ENCODE measurements around the gene ATP11A. TPM values are rescaled to one million over a fixed set of nuclear protein-coding genes. Genes with fewer than 3 reads are reported as not detected.

ATP11A gene
- total RNA-seq, 2 donors from 2014 or later = 122 to 140 TPM

DNA sequence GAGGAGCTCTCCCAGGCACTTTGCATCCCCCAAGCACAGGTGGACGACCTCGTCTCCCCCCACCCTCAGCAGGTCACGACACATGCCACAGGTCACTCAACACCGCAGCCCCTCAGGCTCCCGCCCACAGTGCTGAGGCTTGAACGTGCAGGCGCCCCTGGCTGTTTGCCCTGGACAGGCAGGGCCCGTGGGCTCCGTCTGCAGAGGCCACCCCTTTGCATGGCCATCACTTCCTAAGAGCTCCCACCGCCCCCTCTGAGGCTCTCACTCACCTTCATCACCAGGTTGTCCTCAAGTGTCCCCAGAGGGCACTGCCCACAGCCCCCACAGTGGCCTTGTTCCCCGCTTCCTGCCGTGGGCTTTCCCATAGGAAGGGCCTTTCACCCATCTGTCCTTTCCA, 147.1 kb downstream of the ATP11A start:
- Histone ChIP-seq H3K27me3 (ENCODE audit: control insufficient read depth, insufficient read depth, low read length, poor library complexity, severe bottlenecking) (no peaks in the 10 kb centered on the region), H3K4me1 (ENCODE audit: control insufficient read depth, insufficient read depth, low read length) (no peaks in the 10 kb centered on the region), H3K27ac (ENCODE audit: low read depth, low read length) (no peak overlapping the region), H3K4me3 (ENCODE audit: low read length) (no peak overlapping the region), H3K9ac (ENCODE audit: extremely low read depth, low read length, poor library complexity, severe bottlenecking) (no peak overlapping the region), H3K36me3 (ENCODE audit: control insufficient read depth, insufficient read depth, low read length) (peaks cover 73% of the 10 kb centered on the region), H3K9me3 (ENCODE audit: control insufficient read depth, low read length) (no peaks in the 10 kb centered on the region)
- Mint-ChIP-seq H3K9me3 (no peaks in the 10 kb centered on the region), H3K36me3 (ENCODE audit: low read depth) (peaks cover 79% of the 10 kb centered on the region), H3K4me3 (no peak overlapping the region), H3K4me1 (no peaks in the 10 kb centered on the region), H3K27ac (no peak overlapping the region), H3K27me3 (ENCODE audit: insufficient read depth) (no peaks in the 10 kb centered on the region)
- no peak for DNase-seq
- 95 to 96% methylated on average over 8 to 12 of the region's 12 CpGs for WGBS, 2 experiments (ENCODE audit: insufficient coverage in 1 of 2, insufficient read length in 1 of 2)
- TF ChIP-seq, protein P1, sequence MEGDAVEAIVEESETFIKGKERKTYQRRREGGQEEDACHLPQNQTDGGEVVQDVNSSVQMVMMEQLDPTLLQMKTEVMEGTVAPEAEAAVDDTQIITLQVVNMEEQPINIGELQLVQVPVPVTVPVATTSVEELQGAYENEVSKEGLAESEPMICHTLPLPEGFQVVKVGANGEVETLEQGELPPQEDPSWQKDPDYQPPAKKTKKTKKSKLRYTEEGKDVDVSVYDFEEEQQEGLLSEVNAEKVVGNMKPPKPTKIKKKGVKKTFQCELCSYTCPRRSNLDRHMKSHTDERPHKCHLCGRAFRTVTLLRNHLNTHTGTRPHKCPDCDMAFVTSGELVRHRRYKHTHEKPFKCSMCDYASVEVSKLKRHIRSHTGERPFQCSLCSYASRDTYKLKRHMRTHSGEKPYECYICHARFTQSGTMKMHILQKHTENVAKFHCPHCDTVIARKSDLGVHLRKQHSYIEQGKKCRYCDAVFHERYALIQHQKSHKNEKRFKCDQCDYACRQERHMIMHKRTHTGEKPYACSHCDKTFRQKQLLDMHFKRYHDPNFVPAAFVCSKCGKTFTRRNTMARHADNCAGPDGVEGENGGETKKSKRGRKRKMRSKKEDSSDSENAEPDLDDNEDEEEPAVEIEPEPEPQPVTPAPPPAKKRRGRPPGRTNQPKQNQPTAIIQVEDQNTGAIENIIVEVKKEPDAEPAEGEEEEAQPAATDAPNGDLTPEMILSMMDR (conservative IDR thresholded peaks at IDR 0.05) = no peak

DNA sequence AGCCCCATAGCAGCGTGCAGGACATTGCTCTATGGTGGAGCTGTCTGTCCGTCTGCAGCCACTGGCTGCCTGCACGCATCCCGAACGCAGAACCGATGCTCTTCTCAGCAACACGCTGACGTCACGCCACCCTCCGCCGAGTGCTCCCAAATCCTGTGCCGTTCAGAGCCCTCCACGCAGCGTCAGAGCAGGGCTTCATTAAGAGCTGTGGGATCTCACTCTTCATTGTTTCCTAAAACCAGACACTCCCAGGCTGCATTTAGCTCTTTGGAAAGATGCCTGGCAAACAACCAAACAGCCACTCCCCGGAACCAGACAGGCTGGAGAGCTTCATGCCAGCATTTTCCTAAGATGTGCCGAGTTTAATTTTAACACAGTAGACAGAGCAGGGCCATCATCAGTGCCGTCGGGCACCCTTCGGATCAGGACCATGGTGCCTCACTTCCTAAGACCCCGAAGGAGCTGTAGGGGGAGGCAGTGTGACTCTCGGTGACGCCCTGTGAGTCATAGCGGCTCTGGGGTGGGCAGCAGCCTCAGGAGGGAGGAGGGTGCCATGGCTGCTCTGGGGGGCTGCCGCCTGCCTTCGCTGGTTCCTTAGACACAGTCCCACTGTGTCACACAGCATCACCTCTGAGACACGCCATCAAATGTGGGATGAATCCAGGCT, 147.7 kb downstream of the ATP11A start:
- H3K27ac Mint-ChIP-seq = peak overlapping the region; percentile 3

DNA sequence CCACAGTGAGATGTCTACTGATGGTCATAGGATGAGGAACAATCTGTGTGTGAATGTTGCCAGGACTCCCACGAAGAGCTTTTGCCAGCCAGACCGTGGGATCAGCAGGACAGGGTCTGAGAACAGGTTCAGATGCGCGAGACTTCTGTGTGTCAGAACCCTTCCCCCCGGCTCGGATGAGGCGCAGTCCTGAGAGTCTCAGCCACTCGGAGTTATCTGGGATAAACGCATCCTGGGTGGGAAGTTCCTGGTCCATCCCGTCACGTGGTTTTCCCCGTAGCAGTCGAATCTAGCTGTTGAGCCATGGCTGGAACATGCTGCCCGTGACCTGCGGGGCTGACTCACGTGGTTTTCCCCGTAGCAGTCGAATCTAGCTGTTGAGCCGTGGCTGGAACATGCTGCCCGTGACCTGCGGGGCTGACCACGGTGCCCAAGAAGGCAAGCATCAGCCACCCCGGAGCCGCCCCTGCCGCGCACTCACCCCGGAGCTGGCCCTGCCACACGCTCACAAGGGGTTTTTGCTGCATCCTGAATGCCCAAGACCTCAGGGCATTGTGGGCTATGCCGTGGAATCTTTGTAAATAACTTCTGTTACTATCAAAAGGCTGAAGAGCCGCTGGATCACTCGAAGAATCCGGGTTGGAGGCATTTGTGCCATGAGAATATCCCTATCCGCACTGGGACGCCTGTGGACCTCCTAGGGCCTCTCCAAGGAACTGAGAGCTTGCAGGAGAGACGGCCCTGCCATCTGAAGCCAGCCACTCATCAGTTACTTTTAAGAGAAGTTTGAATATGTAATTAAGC, 148.4 kb downstream of the ATP11A start:
- Mint-ChIP-seq H3K9me3 (no peaks in the 10 kb centered on the region), H3K27ac (no peak overlapping the region), H3K4me1 (peaks cover 5% of the 10 kb centered on the region), H3K4me3 (no peak overlapping the region), H3K27me3 (ENCODE audit: insufficient read depth) (no peaks in the 10 kb centered on the region), H3K36me3 (ENCODE audit: low read depth) (peaks cover 79% of the 10 kb centered on the region)
- H3K36me3 ChIP-seq (ENCODE audit: control insufficient read depth, insufficient read depth, low read length) = peaks cover 69% of the 10 kb centered on the region
- TF ChIP-seq, protein P1 (conservative IDR thresholded peaks at IDR 0.05) = no peak
- no peak overlapping the region for H3K9ac ChIP-seq (ENCODE audit: extremely low read depth, low read length, poor library complexity, severe bottlenecking)
- WGBS, 2 experiments (ENCODE audit: insufficient coverage in 1 of 2, insufficient read length in 1 of 2) = 95% methylated on average over 25 to 35 of the region's 35 CpGs
- H3K4me3 ChIP-seq (ENCODE audit: low read length) = no peak overlapping the region
- H3K27ac ChIP-seq (ENCODE audit: low read depth, low read length) = no peak overlapping the region
- H3K9me3 ChIP-seq (ENCODE audit: control insufficient read depth, low read length) = no peaks in the 10 kb centered on the region
- no peaks in the 10 kb centered on the region for H3K4me1 ChIP-seq (ENCODE audit: control insufficient read depth, insufficient read depth, low read length)
- no peaks in the 10 kb centered on the region for H3K27me3 ChIP-seq (ENCODE audit: control insufficient read depth, insufficient read depth, low read length, poor library complexity, severe bottlenecking)
- DNase-seq = peak; percentile 39

More for the DNA sequence above, 147.7 kb downstream of the ATP11A start:
- no peak for DNase-seq
- Histone ChIP-seq H3K27ac (ENCODE audit: low read depth, low read length) (no peak overlapping the region), H3K9me3 (ENCODE audit: control insufficient read depth, low read length) (no peaks in the 10 kb centered on the region), H3K9ac (ENCODE audit: extremely low read depth, low read length, poor library complexity, severe bottlenecking) (no peak overlapping the region), H3K4me3 (ENCODE audit: low read length) (no peak overlapping the region), H3K36me3 (ENCODE audit: control insufficient read depth, insufficient read depth, low read length) (peaks cover 70% of the 10 kb centered on the region), H3K4me1 (ENCODE audit: control insufficient read depth, insufficient read depth, low read length) (no peaks in the 10 kb centered on the region), H3K27me3 (ENCODE audit: control insufficient read depth, insufficient read depth, low read length, poor library complexity, severe bottlenecking) (no peaks in the 10 kb centered on the region)
- TF ChIP-seq, protein P1 (conservative IDR thresholded peaks at IDR 0.05) = no peak
- peaks cover 79% of the 10 kb centered on the region for H3K36me3 Mint-ChIP-seq (ENCODE audit: low read depth)
- no peak overlapping the region for H3K4me3 Mint-ChIP-seq
- peaks cover 5% of the 10 kb centered on the region for H3K4me1 Mint-ChIP-seq
- H3K9me3 Mint-ChIP-seq = no peaks in the 10 kb centered on the region
- WGBS, 2 experiments (ENCODE audit: insufficient coverage in 1 of 2, insufficient read length in 1 of 2) = 95 to 96% methylated on average over 23 to 26 of the region's 26 CpGs
- no peaks in the 10 kb centered on the region for H3K27me3 Mint-ChIP-seq (ENCODE audit: insufficient read depth)

Data from endodermal cell (in vitro differentiated cells).